K562 (cell line): ENCODE results near the gene THADA. TPM values are rescaled to one million over a fixed set of nuclear protein-coding genes. Genes with fewer than 3 reads are reported as not detected.

Experiments
- ATAC-seq: fragments of 200-7000 bp; cut with Tn5 transposase; 3 replicates; pipeline ENCODE4 v1.9.1; 2020; ENCODE audit warnings: moderate library complexity
- BruUV-seq: library from RNA; stranded (reverse); fragments of 400-500 nt; replicated peaks from 2 replicates; lab custom pipeline; 2021; lab: Mats Ljungman, UMichigan
- CTCF ChIA-PET: fragments of 300-600 bp; formaldehyde crosslinking; extraction: SDS; loops from one replicate; lab custom pipeline; 2021; ENCODE audit warnings: low intra/inter-chr PET ratio; lab: Yijun Ruan, JAX
- POLR2A ChIA-PET: fragments of 300-600, 350-650 bp; sonication (Branson Sonifier 250); formaldehyde crosslinking; extraction: SDS; loops from one replicate; lab custom pipeline; 2021; ENCODE audit warnings: antibody characterized with exemption, inconsistent platforms; lab: Yijun Ruan, JAX
- DNase-seq, 4 experiments: peaks; one replicate each; pipeline versions ENCODE4 v3.0.0 to v3.0.0-alpha.2; 2011 to 2018; ENCODE audit warnings: low spot score in 3 of 4, mixed read lengths in 3 of 4; ENCODE audit errors: extremely low read depth in 1 of 4
- FAIRE-seq: peaks from 2 replicates; lab custom pipeline; 2011; peaks lifted over from hg19 to GRCh38; lab: Jason Lieb, UNC
- H2AFZ ChIP-seq: 2 replicates; pipeline ENCODE4 v1.6.0; 2011; ENCODE audit warnings: low read depth, low read length, control low read depth, inconsistent platforms
- H3K27ac ChIP-seq: fragments of 200-600 bp; 3 replicates; pipeline ENCODE4 v1.8.0; 2011; ENCODE audit warnings: low read depth, mild to moderate bottlenecking, control low read depth, inconsistent platforms, low read length, moderate library complexity, mixed read lengths; ENCODE audit errors: extremely low read depth
- H3K27me3 ChIP-seq, 2 experiments: fragments of 300-600 bp in 1 of 2; 2 replicates in 1 of 2; 3 replicates in 1 of 2; pipeline versions ENCODE4 v1.6.0 to v1.8.0; 2011; ENCODE audit warnings: inconsistent platforms in 2 of 2, low read length in 2 of 2, mild to moderate bottlenecking in 1 of 2, mixed read lengths in 1 of 2, moderate library complexity in 1 of 2; ENCODE audit not compliant: control insufficient read depth in 2 of 2, insufficient read depth in 2 of 2
- H3K36me3 ChIP-seq: fragments of 300-600 bp; 3 replicates; pipeline ENCODE4 v1.8.0; 2011; ENCODE audit warnings: mild to moderate bottlenecking, low read length, inconsistent platforms; ENCODE audit not compliant: control insufficient read depth, insufficient read depth
- H3K4me1 ChIP-seq, 2 experiments: fragments of 200-600 bp in 1 of 2; replicated peaks in 1 of 2; 2 replicates in 1 of 2; 3 replicates in 1 of 2; pipeline versions ENCODE4 v1.5.1 to v1.8.0; 2011; ENCODE audit warnings: inconsistent platforms in 2 of 2, low read length in 2 of 2, mild to moderate bottlenecking in 1 of 2, mixed read lengths in 1 of 2, moderate library complexity in 1 of 2; ENCODE audit not compliant: control insufficient read depth in 2 of 2, insufficient read depth in 2 of 2
- H3K4me2 ChIP-seq: 2 replicates; pipeline ENCODE4 v1.6.1; 2011; ENCODE audit warnings: low read length, control low read depth, inconsistent platforms, mixed read lengths; ENCODE audit not compliant: insufficient read depth
- H3K4me3 ChIP-seq: fragments of 200-600 bp; sonication (generic), shearing (Covaris generic); 2 replicates; pipeline ENCODE4 v1.5.1; 2016; ENCODE audit warnings: control low read depth, inconsistent platforms
- H3K79me2 ChIP-seq: fragments of 200-600 bp; 3 replicates; pipeline ENCODE4 v1.8.0; 2011; ENCODE audit warnings: low read length, inconsistent platforms; ENCODE audit not compliant: control insufficient read depth, insufficient read depth
- H3K9ac ChIP-seq, 2 experiments: 2 replicates each; pipeline versions ENCODE4 v1.6.0 to v1.6.1; 2011; ENCODE audit warnings: low read depth in 2 of 2, low read length in 2 of 2, control low read depth in 1 of 2, inconsistent platforms in 1 of 2, mild to moderate bottlenecking in 1 of 2, mixed read lengths in 1 of 2; ENCODE audit not compliant: insufficient read depth in 1 of 2
- H3K9me1 ChIP-seq: one replicate; pipeline ENCODE4 v1.6.0; 2011; ENCODE audit warnings: inconsistent platforms, mild to moderate bottlenecking, low read length, moderate library complexity; ENCODE audit not compliant: control insufficient read depth, insufficient read depth
- H3K9me3 ChIP-seq: replicated peaks from 2 replicates; pipeline ENCODE4 v1.5.1; 2011; ENCODE audit warnings: low read depth, low read length, inconsistent platforms; ENCODE audit not compliant: control insufficient read depth, insufficient read depth
- H4K20me1 ChIP-seq: replicated peaks from 2 replicates; pipeline ENCODE4 v1.6.1; 2011; ENCODE audit warnings: low read length, inconsistent platforms, mixed read lengths; ENCODE audit not compliant: control insufficient read depth, insufficient read depth
- FOXJ3 ChIP-seq: sonication (generic); formaldehyde crosslinking; IDR thresholded peaks from 2 replicates; pipeline ENCODE4 v1.4.0; 2020; ENCODE audit warnings: mild to moderate bottlenecking, missing genetic modification reagents
- PHF21A ChIP-seq: fragments of 450-650 bp; IDR thresholded peaks from 2 replicates; pipeline ENCODE4 v1.6.1; 2017; ENCODE audit warnings: low read depth, borderline replicate concordance
- SNRNP70 ChIP-seq: fragments of 200-400 bp; formaldehyde crosslinking; optimal IDR thresholded peaks from 2 replicates; pipeline ENCODE3; 2017; ENCODE audit warnings: low read depth, low read length
- SRSF3 ChIP-seq: fragments of 200-400 bp; formaldehyde crosslinking; IDR thresholded peaks from 2 replicates; pipeline ENCODE4 v1.6.1; 2016; ENCODE audit warnings: mild to moderate bottlenecking, low read length, moderate library complexity; ENCODE audit not compliant: insufficient read depth
- ZNF584 ChIP-seq: fragments of 200-800 bp; sonication (Bioruptor generic); IDR thresholded peaks from 2 replicates; pipeline ENCODE4 v1.6.1; 2016; ENCODE audit warnings: low read depth, mild to moderate bottlenecking, missing genetic modification characterization, missing compliant biosample characterization
- WGBS: fragments of 100-300 bp; shearing (Covaris generic); methylation state at CpG from one replicate; pipeline ENCODE4 v1.1.6; 2016; ENCODE audit warnings: low coverage, mixed read lengths; ENCODE audit not compliant: insufficient coverage; ENCODE audit errors: missing lambda C conversion rate; 5-methylcytosine and 5-hydroxymethylcytosine counted together
- in situ Hi-C: fragments of 300-500 bp; cut with MboI; formaldehyde crosslinking; loops from 4 replicates; pipeline ENCODE4 v1.15.0; 2018; ENCODE audit warnings: inconsistent platforms, mixed read lengths
- intact Hi-C: fragments of 100-400 bp; cut with micrococcal nuclease; formaldehyde crosslinking; loops from 2 replicates; pipeline ENCODE4 v1.14.2; 2022
- polyA plus RNA-seq, 8 experiments: library from polyadenylated mRNA; depleted of rRNA in 4 of 8; stranded (reverse) in 5 of 8; unstranded in 3 of 8; fragments of >200 nt; fragmentation: Nextera tagmentation in 2 of 8; fragmentation: Illumina TruSeq in 1 of 8; extraction: Ambion mirVana in 2 of 8; extraction: Trizol in 1 of 8; gene quantifications; 2 replicates each; pipeline versions ENCODE4 v1.2.1 to v1.2.3, GENCODE V29; 2011 to 2014; ENCODE audit warnings: inconsistent platforms in 1 of 8, missing spikeins in 1 of 8
- total RNA-seq, 7 experiments: library from RNA; depleted of rRNA in 6 of 7; stranded (reverse); fragments of >200 nt in 6 of 7; fragmentation: Illumina TruSeq in 2 of 7; extraction: Trizol in 2 of 7; gene quantifications; 2 replicates each; pipeline versions ENCODE4 v1.2.1 to v1.2.3, GENCODE V29; 2011 to 2021; ENCODE audit warnings: low replicate concordance in 1 of 7
- TF ChIP-seq, protein P1 (sequence below): fragments of 450-650 bp; formaldehyde crosslinking; conservative IDR thresholded peaks from 2 replicates; pipeline ENCODE4 v1.4.0; 2022; ENCODE audit warnings: mild to moderate bottlenecking, missing genetic modification characterization

The THADA gene
- total and polyA plus RNA-seq, 9 of the 15 experiments (the other 6 are each of a cell fraction or from before 2014, with no cell fraction given) = 17.8 to 34.7 (median 31.9) TPM

DNA sequence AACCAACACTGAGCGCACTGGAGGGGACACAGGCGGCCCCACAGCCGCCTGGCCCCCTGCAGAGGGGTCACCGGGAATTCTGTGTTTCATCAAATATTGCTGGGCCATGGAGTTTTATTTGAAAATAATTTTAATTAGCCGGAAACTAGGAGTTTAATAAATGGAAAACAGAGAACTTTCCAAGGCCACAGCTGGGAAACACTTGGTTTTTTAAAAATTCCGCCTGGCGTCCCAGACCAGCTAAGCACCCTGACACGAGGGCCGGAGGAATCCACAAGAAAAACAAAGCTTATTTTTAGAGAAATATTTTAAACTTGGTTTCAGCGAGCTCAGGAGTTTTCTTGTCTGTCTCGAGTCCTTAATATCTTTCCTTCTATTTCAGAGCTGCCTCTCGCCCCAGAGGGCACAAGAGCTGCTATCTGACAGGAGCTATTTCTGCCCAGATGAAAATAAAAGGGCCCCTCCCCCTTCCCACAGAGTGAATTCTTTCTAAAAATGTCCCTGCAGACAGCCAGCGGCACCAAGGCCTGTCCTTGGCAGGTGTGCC is 377.6 kb downstream of the THADA start:
- Histone ChIP-seq H2AFZ (peak overlapping the region; percentile 91), H3K36me3 (peaks cover 12% of the 10 kb centered on the region), H3K27me3 (no peaks in the 10 kb centered on the region), H3K9me3 (no peaks in the 10 kb centered on the region), H3K27ac (peak overlapping the region; percentile 86; the same call in 2 of the 3 replicates), H3K4me1 (peaks cover 19 to 41% of the 10 kb centered on the region in 2 experiments; a peak in 4 of 5 replicates), H4K20me1 (no peaks in the 10 kb centered on the region), H3K9me1 (no peaks in the 10 kb centered on the region), H3K4me2 (peak overlapping the region; percentile 90), H3K4me3 (no peak overlapping the region), H3K79me2 (peaks cover 42% of the 10 kb centered on the region), H3K9ac (peak overlapping the region; percentile 50 to 91)
- ATAC-seq (no peak), FAIRE-seq (no peak), DNase-seq (no peak)
- in situ Hi-C loops = no loop called here
- POLR2A ChIA-PET = interaction anchor here (0.5 to 1.8 kb wide), 5 partner anchors 9 to 44 kb away, joined by 3 to 9 read pairs (median 4); partner anchors contain the start of gene ZFP36L2
- intact Hi-C loops = no loop called here
- CTCF ChIA-PET = no interaction called here
- TF ChIP-seq PHF21A = no peak
- TF ChIP-seq, protein P1, sequence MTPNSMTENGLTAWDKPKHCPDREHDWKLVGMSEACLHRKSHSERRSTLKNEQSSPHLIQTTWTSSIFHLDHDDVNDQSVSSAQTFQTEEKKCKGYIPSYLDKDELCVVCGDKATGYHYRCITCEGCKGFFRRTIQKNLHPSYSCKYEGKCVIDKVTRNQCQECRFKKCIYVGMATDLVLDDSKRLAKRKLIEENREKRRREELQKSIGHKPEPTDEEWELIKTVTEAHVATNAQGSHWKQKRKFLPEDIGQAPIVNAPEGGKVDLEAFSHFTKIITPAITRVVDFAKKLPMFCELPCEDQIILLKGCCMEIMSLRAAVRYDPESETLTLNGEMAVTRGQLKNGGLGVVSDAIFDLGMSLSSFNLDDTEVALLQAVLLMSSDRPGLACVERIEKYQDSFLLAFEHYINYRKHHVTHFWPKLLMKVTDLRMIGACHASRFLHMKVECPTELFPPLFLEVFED (CRISPR knock-in tag) = no peak
- TF ChIP-seq ZNF584 (CRISPR knock-in tag) = no peak
- no peak for TF ChIP-seq SNRNP70
- TF ChIP-seq FOXJ3 (CRISPR knock-in tag) = no peak
- TF ChIP-seq SRSF3 = no peak
- no TSS peak for BruUV-seq
- 63% methylated on average over 13 of the region's 13 CpGs for WGBS
